ENCODE data around the gene KIF2C. TPM values are rescaled to one million over a fixed set of nuclear protein-coding genes. Genes with fewer than 3 reads are reported as not detected.
"Not testable (repeated sequence)": the region's sequence is repeated elsewhere in the genome, so short reads cannot be mapped to it uniquely, and the experiment has no call there.

Gene KIF2C
- total and polyA plus RNA-seq, 2 donors (not counting 1 experiment from before 2014, with no cell fraction given): 9.2 to 9.9 TPM

DNA sequence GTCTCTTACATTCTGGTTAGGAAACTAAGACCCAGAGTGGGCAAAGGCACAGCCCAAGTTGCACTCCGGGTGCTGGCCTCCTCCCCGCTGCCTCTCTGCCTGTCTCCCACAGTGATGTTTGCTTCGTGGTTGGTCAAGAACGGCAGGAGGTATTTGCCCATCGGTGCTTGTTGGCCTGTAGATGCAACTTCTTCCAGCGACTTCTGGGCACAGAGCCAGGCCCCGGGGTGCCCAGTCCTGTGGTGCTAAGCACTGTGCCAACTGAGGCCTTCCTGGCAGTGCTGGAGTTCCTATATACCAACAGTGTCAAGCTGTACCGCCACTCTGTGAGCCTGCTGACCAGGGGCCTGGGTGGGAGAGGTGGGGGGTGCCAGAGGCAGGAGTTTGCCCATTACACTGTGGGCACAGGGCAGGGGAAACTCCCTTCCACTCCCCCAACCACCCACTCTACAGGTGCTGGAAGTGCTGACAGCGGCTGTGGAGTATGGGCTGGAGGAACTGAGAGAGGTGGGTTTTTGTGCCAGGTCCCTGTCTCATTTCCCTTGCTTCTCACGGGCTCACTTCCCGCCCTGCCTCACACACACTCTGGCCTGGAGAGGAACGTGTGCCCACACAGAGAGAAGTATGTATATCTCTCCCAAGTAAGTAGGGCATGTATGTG, 70.6 kb downstream of the KIF2C start:
- Histone ChIP-seq H3K9me3 (ENCODE audit: control insufficient read depth, insufficient read depth, low read depth, low read length) (no peaks in the 10 kb centered on the region), H3K9ac (ENCODE audit: insufficient read depth, low read length) (no peak overlapping the region), H3K27me3 (ENCODE audit: control insufficient read depth, insufficient read depth, low read length) (no peaks in the 10 kb centered on the region), H3K79me2 (ENCODE audit: control insufficient read depth, insufficient read depth, low read length) (peaks cover 25% of the 10 kb centered on the region), H4K20me1 (ENCODE audit: control insufficient read depth, extremely low read depth, insufficient read depth, low read length) (no peaks in the 10 kb centered on the region), H3K36me3 (ENCODE audit: control insufficient read depth, insufficient read depth, low read length) (peaks cover 25% of the 10 kb centered on the region), H3K4me2 (ENCODE audit: extremely low read depth, insufficient read depth, low read length) (peak overlapping the region; percentile 93), H3K27ac (ENCODE audit: insufficient read depth, low read length) (peak overlapping the region; percentile 100), H3K4me3 (replicated peaks in 1 of 4; ENCODE audit: control extremely low read depth in 1 of 4, insufficient read depth in 1 of 4, low read depth in 3 of 4, low read length in 4 of 4) (peak overlapping the region in 2 of 4 experiments; percentile 51 to 64), H2AFZ (ENCODE audit: low read length) (no peak overlapping the region), H3K4me1 (ENCODE audit: control insufficient read depth, extremely low read depth, insufficient read depth, low read length) (peaks cover 63% of the 10 kb centered on the region)
- no peak for TF ChIP-seq EZH2 (IDR thresholded peaks at IDR 0.05; ENCODE audit: low read length, missing control alignments)
- peak in 1 of 2 donors; percentile 38 for DNase-seq (ENCODE audit: low read depth in 2 of 2)

DNA sequence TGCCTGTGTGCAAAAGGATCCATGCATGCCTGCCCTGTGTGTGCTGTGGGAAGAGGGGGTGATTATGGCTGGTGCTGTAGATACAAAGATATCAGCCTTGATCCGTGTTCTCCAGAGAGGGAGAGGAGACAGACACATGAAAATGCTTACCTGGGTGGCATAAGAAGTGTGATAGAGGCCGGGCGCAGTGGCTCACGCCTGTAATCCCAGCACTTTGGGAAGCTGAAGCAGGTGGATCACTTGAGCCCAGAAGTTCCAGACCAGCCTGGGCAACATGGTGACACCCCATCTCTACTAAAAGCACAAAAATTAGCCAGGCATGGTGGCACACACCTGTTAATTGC, 71.1 kb downstream of the KIF2C start:
- not testable (repeated sequence) for H3K9ac ChIP-seq (ENCODE audit: insufficient read depth, low read length); H4K20me1 ChIP-seq (ENCODE audit: control insufficient read depth, extremely low read depth, insufficient read depth, low read length); H3K4me2 ChIP-seq (ENCODE audit: extremely low read depth, insufficient read depth, low read length); H3K9me3 ChIP-seq (ENCODE audit: control insufficient read depth, insufficient read depth, low read depth, low read length); H2AFZ ChIP-seq (ENCODE audit: low read length); DNase-seq (ENCODE audit: low read depth in 2 of 2); H3K27me3 ChIP-seq (ENCODE audit: control insufficient read depth, insufficient read depth, low read length)
- peaks cover 62% of the 10 kb centered on the region for H3K4me1 ChIP-seq (ENCODE audit: control insufficient read depth, extremely low read depth, insufficient read depth, low read length)
- H3K4me3 ChIP-seq (replicated peaks in 1 of 4; ENCODE audit: control extremely low read depth in 1 of 4, insufficient read depth in 1 of 4, low read depth in 3 of 4, low read length in 4 of 4): peak overlapping the region in 1 of 4 experiments; percentile 64
- peaks cover 22% of the 10 kb centered on the region for H3K79me2 ChIP-seq (ENCODE audit: control insufficient read depth, insufficient read depth, low read length)
- peak overlapping the region; percentile 100 for H3K27ac ChIP-seq (ENCODE audit: insufficient read depth, low read length)
- H3K36me3 ChIP-seq (ENCODE audit: control insufficient read depth, insufficient read depth, low read length): peaks cover 21% of the 10 kb centered on the region

- no peak for DNase-seq (ENCODE audit: low read depth in 2 of 2)
- TF ChIP-seq EZH2 (IDR thresholded peaks at IDR 0.05; ENCODE audit: low read length, missing control alignments): no peak
- TF ChIP-seq CTCF (conservative IDR thresholded peaks at IDR 0.05 in 1 of 2, IDR thresholded peaks at IDR 0.05 in 1 of 2; ENCODE audit: low read depth in 1 of 2, low read length in 2 of 2): no peak
- Histone ChIP-seq H3K4me2 (ENCODE audit: extremely low read depth, insufficient read depth, low read length) (peak overlapping the region; percentile 61), H3K36me3 (ENCODE audit: control insufficient read depth, insufficient read depth, low read length) (peaks cover 16% of the 10 kb centered on the region), H3K27ac (ENCODE audit: insufficient read depth, low read length) (peak overlapping the region; percentile 82), H3K4me1 (ENCODE audit: control insufficient read depth, extremely low read depth, insufficient read depth, low read length) (peaks cover 57% of the 10 kb centered on the region), H3K9me3 (ENCODE audit: control insufficient read depth, insufficient read depth, low read depth, low read length) (no peaks in the 10 kb centered on the region), H3K27me3 (ENCODE audit: control insufficient read depth, insufficient read depth, low read length) (no peaks in the 10 kb centered on the region), H3K9ac (ENCODE audit: insufficient read depth, low read length) (no peak overlapping the region), H3K79me2 (ENCODE audit: control insufficient read depth, insufficient read depth, low read length) (peaks cover 22% of the 10 kb centered on the region), H3K4me3 (replicated peaks in 1 of 4; ENCODE audit: control extremely low read depth in 1 of 4, insufficient read depth in 1 of 4, low read depth in 3 of 4, low read length in 4 of 4) (peak overlapping the region in 2 of 4 experiments; percentile 6 to 14), H2AFZ (ENCODE audit: low read length) (no peak overlapping the region), H4K20me1 (ENCODE audit: control insufficient read depth, extremely low read depth, insufficient read depth, low read length) (no peaks in the 10 kb centered on the region)
Measured at GRCh38 chr1:44811234-44811633, 71.6 kb downstream of the KIF2C start.

GRCh38 chr1:44812822-44813543, 73.3 kb downstream of the KIF2C start:
- DNase-seq (ENCODE audit: low read depth in 2 of 2): no peak
- H3K4me1 ChIP-seq (ENCODE audit: control insufficient read depth, extremely low read depth, insufficient read depth, low read length): peaks cover 45% of the 10 kb centered on the region
- TF ChIP-seq CTCF (conservative IDR thresholded peaks at IDR 0.05 in 1 of 2, IDR thresholded peaks at IDR 0.05 in 1 of 2; ENCODE audit: low read depth in 1 of 2, low read length in 2 of 2) (no peak), EZH2 (IDR thresholded peaks at IDR 0.05; ENCODE audit: low read length, missing control alignments) (no peak)
- no peaks in the 10 kb centered on the region for H4K20me1 ChIP-seq (ENCODE audit: control insufficient read depth, extremely low read depth, insufficient read depth, low read length)
- H2AFZ ChIP-seq (ENCODE audit: low read length): no peak overlapping the region
- peaks cover 13% of the 10 kb centered on the region for H3K36me3 ChIP-seq (ENCODE audit: control insufficient read depth, insufficient read depth, low read length)
- H3K4me2 ChIP-seq (ENCODE audit: extremely low read depth, insufficient read depth, low read length): no peak overlapping the region
- no peak overlapping the region for H3K4me3 ChIP-seq (replicated peaks in 1 of 4; ENCODE audit: control extremely low read depth in 1 of 4, insufficient read depth in 1 of 4, low read depth in 3 of 4, low read length in 4 of 4)
- H3K9ac ChIP-seq (ENCODE audit: insufficient read depth, low read length): no peak overlapping the region
- no peaks in the 10 kb centered on the region for H3K9me3 ChIP-seq (ENCODE audit: control insufficient read depth, insufficient read depth, low read depth, low read length)
- no peak overlapping the region for H3K27ac ChIP-seq (ENCODE audit: insufficient read depth, low read length)
- peaks cover 22% of the 10 kb centered on the region for H3K79me2 ChIP-seq (ENCODE audit: control insufficient read depth, insufficient read depth, low read length)
- H3K27me3 ChIP-seq (ENCODE audit: control insufficient read depth, insufficient read depth, low read length): no peaks in the 10 kb centered on the region

DNA sequence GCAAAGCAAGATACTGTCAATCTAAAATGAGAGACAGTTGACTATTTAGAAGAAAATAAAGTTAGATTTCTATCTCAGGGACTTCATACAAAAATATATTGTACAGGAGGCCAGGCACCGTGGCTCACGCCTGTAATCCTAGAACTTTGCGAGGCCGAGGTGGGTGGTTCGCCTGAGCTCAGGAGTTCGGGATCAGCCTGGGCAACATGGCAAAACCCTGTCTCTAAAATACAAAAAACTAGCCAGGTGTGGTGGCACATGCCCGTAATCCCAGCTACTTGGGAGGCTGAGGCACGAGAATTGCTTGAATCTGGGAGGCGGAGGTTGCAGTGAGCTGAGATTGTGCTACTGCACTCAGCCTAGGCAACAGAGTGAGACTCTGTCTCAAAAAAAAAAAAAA, 76.3 kb downstream of the KIF2C start:
- not testable (repeated sequence) for H3K9me3 ChIP-seq (ENCODE audit: control insufficient read depth, insufficient read depth, low read depth, low read length); H3K79me2 ChIP-seq (ENCODE audit: control insufficient read depth, insufficient read depth, low read length); H3K9ac ChIP-seq (ENCODE audit: insufficient read depth, low read length); H3K4me3 ChIP-seq (replicated peaks in 1 of 4; ENCODE audit: control extremely low read depth in 1 of 4, insufficient read depth in 1 of 4, low read depth in 3 of 4, low read length in 4 of 4); H3K27ac ChIP-seq (ENCODE audit: insufficient read depth, low read length); H3K27me3 ChIP-seq (ENCODE audit: control insufficient read depth, insufficient read depth, low read length); H4K20me1 ChIP-seq (ENCODE audit: control insufficient read depth, extremely low read depth, insufficient read depth, low read length); DNase-seq (ENCODE audit: low read depth in 2 of 2); H2AFZ ChIP-seq (ENCODE audit: low read length); H3K36me3 ChIP-seq (ENCODE audit: control insufficient read depth, insufficient read depth, low read length); H3K4me2 ChIP-seq (ENCODE audit: extremely low read depth, insufficient read depth, low read length)
- H3K4me1 ChIP-seq (ENCODE audit: control insufficient read depth, extremely low read depth, insufficient read depth, low read length): peaks cover 19% of the 10 kb centered on the region
